OCI-LY7 (cell line): Measurements from ENCODE around the gene LTBR.

Source experiments
- EZH2phosphoT487 ChIP-seq: fragments of 200-600 bp; sonication (generic); IDR thresholded peaks from 2 replicates; pipeline ENCODE4 v1.6.1; 2018; ENCODE audit warnings: low read depth, borderline replicate concordance, mild to moderate bottlenecking, mixed run types, antibody characterized with exemption, low read length, moderate library complexity, mixed read lengths
- TF ChIP-seq, protein P1 (sequence below): fragments of 200-600 bp; sonication (generic); conservative IDR thresholded peaks from 2 replicates; pipeline ENCODE4 v1.5.1; 2014; ENCODE audit warnings: mild to moderate bottlenecking, antibody characterized with exemption, low read length, moderate library complexity, mixed read lengths

DNA sequence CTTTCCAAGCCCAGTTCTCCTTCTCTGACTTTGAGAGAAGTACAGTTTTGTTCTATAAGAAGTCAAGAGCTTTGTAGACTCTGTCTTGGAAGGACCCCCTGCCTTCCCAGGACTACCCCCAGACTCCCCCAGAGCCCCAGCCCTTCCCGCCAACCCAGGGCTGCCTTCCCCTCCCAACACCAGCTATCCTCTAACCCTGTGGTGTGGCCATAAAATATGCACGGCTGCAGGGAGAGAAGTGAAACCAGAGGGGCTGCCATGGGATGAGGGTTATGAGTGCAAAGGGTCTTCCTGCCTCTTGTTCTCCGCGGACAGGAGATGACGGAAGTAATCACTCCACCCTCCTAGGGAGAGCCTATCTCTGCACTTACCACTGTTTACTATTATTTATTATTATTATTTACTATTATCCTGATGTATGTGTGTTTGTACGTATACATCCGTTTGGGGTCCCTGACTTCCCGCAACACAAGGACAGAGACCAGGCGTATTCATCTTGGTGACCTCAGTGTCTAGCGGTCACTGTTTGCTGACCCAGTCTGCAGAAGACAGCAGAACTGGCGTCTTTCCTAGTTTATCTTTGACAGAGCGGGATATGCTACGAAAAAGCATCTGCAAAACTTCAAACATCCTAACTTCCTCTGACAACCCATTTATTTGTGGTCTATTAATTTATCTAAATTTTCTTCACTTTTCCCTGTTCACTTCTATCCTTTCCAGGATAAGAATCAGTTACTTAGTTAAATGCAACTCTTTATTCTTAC lies 5.1 kb upstream of the LTBR start:
- TF ChIP-seq, protein P1, sequence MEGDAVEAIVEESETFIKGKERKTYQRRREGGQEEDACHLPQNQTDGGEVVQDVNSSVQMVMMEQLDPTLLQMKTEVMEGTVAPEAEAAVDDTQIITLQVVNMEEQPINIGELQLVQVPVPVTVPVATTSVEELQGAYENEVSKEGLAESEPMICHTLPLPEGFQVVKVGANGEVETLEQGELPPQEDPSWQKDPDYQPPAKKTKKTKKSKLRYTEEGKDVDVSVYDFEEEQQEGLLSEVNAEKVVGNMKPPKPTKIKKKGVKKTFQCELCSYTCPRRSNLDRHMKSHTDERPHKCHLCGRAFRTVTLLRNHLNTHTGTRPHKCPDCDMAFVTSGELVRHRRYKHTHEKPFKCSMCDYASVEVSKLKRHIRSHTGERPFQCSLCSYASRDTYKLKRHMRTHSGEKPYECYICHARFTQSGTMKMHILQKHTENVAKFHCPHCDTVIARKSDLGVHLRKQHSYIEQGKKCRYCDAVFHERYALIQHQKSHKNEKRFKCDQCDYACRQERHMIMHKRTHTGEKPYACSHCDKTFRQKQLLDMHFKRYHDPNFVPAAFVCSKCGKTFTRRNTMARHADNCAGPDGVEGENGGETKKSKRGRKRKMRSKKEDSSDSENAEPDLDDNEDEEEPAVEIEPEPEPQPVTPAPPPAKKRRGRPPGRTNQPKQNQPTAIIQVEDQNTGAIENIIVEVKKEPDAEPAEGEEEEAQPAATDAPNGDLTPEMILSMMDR, result no peak
- TF ChIP-seq EZH2phosphoT487, result no peak
